22Rv1 (cell line): ENCODE measurements around the gene GLI1.

Experiments used
- H3K27ac ChIP-seq: fragments of 450-650 bp; 2 replicates; pipeline ENCODE4 v1.5.1; 2017
- ZFX ChIP-seq: fragments of 450-650 bp; IDR thresholded peaks from 2 replicates; pipeline ENCODE4 v1.6.1; 2017; ENCODE audit warnings: antibody characterized with exemption, borderline replicate concordance
- TF ChIP-seq, protein P1 (sequence below): fragments of 450-650 bp; IDR thresholded peaks from 2 replicates; pipeline ENCODE4 v1.5.1; 2017; ENCODE audit warnings: mild to moderate bottlenecking

Gene GLI1

DNA sequence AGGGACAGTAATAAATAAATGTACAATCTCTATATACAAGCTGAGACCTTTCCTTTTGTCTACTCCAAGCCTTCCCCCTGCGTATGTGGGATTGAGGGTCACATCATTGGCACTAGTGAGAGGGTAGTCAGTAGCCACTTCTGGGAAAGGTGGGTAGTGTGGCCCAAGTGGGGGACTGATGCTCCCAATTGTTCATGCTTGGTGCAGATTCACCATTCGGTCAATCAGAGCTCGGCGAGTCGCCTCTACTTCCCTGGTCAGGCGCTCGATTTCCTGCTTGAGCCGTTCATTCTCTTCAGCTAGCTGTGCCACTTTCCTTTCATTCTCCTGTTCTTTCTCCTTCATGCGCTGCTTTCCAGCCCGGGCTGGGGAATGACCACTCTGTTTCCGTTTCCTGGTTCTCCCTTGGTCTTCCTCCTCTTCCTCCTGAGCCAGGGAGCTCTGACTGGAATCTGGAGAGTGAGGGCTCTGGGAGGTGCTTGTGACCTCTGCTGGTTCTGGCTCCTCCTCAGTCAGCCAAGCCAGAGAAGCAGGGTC lies 57.1 kb downstream of the GLI1 start:
- peak overlapping the region; percentile 100 for H3K27ac ChIP-seq
- TF ChIP-seq ZFX, result no peak
- TF ChIP-seq, protein P1, sequence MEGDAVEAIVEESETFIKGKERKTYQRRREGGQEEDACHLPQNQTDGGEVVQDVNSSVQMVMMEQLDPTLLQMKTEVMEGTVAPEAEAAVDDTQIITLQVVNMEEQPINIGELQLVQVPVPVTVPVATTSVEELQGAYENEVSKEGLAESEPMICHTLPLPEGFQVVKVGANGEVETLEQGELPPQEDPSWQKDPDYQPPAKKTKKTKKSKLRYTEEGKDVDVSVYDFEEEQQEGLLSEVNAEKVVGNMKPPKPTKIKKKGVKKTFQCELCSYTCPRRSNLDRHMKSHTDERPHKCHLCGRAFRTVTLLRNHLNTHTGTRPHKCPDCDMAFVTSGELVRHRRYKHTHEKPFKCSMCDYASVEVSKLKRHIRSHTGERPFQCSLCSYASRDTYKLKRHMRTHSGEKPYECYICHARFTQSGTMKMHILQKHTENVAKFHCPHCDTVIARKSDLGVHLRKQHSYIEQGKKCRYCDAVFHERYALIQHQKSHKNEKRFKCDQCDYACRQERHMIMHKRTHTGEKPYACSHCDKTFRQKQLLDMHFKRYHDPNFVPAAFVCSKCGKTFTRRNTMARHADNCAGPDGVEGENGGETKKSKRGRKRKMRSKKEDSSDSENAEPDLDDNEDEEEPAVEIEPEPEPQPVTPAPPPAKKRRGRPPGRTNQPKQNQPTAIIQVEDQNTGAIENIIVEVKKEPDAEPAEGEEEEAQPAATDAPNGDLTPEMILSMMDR, result no peak

DNA sequence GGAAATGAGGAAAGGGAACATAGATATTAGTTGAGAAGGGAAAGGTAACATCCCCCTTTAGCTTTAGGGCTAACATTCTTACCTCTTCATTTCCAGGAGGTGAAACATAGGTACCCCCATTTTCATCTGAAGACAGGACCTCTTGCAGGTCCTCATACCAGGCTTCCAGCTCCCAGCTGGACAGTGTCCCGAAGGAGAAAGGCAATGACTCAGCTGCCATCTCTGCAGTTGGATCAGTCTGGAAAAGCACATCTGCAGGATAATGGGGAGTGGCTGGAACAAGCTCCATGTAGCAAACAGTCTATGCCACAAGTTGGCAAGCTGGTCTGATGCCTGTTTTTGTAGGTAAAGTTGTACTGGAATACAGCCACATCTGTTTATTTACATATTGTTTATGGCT lies 57.6 kb downstream of the GLI1 start:
- peak overlapping the region; percentile 100 for H3K27ac ChIP-seq
- no peak for TF ChIP-seq ZFX

DNA sequence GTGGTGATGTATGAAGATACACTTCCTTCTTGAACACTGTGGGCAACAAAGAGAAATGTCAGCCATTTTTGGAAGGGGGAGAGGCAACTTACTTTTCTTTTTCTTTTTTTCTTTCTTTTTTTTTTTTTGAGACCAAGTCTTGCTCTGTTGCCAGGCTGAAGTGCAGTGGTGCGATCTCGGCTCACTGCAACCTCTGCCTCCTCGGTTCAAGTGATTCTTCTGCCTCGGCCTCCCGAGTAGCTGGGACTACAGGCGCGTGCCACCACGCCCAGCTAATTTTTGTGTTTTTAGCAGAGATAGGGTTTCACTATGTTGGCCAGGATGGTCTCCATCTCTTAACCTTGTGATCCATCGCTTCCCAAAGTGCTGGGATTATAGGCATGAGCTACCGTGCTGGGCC lies 58.1 kb downstream of the GLI1 start:
- peak overlapping the region; percentile 100 for H3K27ac ChIP-seq

DNA sequence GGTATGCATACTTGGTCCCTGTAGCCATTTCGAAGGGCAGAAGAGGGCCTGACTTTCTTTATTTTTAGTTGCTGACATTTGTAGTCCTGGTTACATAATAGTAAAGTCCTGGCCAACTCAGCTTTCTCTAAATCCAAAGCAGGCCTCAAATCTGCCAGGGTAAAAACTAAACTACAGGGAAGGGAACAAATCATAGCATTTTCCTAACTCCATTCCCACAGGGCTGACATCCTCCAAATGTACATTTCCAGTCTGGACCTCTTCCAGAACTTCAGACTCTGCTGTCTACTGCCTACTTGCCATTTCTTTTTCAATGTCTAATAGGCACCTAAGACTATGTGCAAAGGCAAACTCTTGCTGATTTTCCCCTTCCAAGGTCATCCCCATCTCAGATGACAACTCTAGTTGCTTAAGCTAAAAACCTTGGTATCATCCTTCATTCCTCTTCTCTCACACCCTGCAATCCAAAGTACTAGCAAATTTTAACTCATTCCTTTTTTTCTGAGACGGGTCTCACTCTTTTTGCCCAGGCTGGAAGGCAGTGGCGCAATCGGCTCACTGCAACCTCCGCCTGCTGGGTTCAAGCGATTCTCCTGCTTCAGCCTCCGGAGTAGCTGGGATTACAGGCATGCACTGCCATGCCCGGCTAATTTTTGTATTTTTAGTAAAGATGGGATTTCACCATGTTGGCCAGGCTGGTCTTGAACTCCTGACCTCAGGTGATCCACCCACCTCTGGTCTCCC lies 58.8 kb downstream of the GLI1 start:
- peak overlapping the region; percentile 100 for H3K27ac ChIP-seq
- TF ChIP-seq ZFX, result no peak
- TF ChIP-seq, protein P1, result no peak

DNA sequence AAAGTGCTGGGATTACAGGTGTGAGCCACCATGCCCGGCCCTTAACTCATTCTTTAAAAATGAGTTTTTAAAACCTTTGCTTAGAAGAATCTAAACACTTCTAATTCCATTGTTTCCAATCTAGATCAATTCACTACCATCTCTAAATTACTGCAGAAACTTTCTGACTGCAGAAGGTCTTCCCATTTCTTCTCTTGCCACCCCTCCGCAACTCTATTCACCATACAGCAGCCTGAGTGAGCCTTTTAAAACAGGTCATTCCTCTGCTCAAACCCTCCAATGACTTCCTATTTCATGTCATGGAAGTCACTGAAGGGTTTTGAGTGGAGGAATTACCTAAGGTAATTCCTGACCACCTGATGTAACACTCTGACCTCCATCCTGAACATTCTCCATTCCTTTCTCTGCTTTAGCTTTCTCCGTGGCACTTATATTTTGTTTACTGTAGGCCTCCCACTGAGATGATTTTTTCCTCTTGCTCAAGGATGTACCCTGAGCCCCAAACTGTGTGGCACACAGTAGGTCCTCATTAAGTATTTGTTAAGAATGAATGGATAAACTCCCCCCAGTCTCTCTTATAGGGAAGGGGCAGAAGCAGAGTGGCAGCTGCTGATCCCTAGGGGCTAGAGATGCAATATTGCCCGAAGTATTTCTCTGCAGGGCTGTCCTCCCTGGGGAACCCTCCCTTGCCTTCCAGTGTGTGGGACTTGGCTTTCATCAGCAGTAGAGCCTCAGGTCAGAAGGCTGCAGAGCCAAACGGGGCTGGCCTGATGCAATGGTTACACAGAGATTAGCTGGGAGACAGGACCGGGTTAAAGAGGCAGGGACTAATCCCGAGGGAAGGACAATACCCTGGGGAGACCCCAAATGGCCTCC lies 59.6 kb downstream of the GLI1 start:
- peak overlapping the region; percentile 100 for H3K27ac ChIP-seq
- TF ChIP-seq, protein P1, result no peak
- no peak for TF ChIP-seq ZFX

DNA sequence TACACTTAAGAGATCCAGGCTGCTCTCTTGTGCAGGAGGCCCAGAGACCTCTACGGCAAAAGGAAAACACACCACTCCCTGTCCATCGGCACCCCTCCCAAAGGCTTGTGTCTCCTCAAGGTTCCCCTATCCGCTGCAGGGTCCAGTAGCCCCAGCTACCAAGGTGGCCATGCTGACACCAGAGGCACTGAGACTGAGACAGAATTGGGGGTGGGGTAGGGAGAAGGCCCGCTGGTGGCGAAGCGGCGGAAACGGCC lies 60.1 kb downstream of the GLI1 start:
- no peak for TF ChIP-seq ZFX
- TF ChIP-seq, protein P1, result no peak
- H3K27ac ChIP-seq, result peak overlapping the region; percentile 100

DNA sequence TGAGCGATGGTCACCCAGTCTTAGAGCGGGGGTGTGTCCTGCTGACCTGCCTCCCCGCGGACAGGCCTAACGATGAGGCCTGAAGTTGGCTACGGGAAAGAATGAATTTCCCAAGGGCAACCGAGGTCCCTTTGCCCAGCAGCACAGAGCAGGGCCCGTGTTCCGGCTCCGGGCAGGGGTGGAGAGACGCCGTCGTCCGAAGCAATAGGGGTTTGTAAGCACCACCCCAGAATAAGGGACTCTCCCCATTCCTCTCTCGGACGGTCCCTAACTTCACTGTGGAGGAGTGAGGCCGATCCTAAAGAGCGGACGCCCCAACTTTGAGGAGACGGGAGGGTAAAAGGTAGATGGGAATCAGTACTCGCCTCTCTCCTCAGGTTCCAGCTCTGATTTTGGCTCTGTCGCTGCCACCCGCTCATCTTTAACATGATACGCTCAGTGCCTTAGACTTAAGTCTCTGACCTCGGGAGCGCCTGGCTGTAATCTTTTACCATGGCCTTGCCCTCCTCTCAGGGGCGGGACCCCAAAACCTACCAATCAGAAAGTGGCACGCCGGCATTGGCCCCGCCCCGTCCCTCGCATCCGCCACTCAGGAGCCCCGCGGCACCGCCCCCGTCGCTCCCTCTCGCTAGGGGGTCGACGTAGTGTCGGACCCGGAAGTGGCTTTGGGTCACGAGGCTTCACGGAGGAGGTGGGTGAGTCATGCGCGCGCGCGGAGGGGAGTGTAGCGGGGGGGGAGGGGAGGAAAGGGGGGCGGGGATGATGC lies 60.7 kb downstream of the GLI1 start, which contains the start of gene DDIT3:
DDIT3 (minus strand) TSS at position 462 of the 766 bp plus-strand sequence. CDS start 3,108 bp downstream, outside the sequence.
- TF ChIP-seq, protein P1, result peak; percentile 10; the same call in 1 of the 2 replicates
- no peak for TF ChIP-seq ZFX
- H3K27ac ChIP-seq, result peak within 1 kb of the TSS; percentile 100

DNA sequence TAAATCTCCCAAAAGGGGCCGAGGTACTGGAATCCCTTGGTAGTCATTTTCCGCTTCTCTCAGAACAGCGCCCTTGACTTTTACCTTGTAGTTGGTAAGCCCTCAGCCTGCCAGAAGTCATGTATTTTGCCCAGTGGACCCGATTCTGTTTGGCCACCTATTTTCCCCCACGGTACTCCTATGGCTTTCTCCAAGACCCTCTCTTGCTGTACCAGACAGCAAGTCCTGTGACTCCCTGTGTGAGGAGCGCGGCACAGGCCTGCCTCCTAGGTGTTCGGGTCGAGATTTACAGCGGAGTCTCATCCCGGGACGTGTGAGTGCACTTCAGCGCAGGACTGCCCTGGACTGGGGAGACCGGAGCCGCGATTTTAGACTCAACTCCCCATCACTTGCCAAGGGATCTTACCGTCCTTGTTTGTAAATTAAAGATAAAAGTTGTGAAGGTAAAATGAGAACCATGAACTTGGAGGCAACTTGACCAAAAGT lies 62.0 kb downstream of the GLI1 start:
- peak overlapping the region; percentile 100 for H3K27ac ChIP-seq
- TF ChIP-seq, protein P1, result peak; percentile 28
- TF ChIP-seq ZFX, result no peak
